Bone marrow (tissue), 2 donors: Measurements from ENCODE around the gene FAM117A.
A peak's percentile ranks its signal among the peaks of the same experiment; 100 is the strongest.
"Not testable (repeated sequence)": the region's sequence is repeated elsewhere in the genome, so short reads cannot be mapped to it uniquely, and the experiment has no call there.

ENCODE experiments used
- DNase-seq, 2 donors: peaks; one replicate each; lab custom pipeline; 2025; lab: John Stamatoyannopoulos, UW

FAM117A gene

DNA sequence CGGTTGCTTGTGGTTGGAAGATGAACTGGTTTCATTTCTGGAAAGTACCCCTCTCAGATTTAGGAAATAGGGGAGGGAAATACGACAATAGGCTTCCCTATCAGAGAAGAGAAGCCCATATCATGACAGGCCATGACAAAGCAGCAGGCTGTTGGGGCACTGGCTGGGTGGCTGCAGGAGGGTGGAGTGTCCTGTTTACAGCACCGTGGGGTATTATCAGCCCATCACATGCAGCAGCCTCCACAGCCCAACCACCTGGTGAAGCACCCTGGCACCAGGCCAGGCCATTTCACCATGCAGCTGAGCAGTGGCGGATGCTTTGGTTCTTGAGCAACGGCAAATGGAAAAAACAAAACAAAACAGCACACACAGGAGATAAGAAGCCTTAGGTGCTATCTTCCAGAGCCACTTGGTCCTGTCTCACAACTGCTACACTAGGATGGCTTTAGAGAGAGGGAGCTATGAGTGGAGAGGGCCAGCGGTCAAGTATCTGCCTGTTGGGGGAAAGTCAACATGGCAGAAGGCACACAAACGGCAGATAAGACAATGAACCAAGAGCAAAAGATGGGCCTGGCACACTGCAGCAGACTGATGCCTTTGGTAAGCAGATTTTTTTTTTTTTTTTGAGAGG lies 24.2 kb downstream of the FAM117A start:
- DNase-seq: peak; percentile 50 to 94

DNA sequence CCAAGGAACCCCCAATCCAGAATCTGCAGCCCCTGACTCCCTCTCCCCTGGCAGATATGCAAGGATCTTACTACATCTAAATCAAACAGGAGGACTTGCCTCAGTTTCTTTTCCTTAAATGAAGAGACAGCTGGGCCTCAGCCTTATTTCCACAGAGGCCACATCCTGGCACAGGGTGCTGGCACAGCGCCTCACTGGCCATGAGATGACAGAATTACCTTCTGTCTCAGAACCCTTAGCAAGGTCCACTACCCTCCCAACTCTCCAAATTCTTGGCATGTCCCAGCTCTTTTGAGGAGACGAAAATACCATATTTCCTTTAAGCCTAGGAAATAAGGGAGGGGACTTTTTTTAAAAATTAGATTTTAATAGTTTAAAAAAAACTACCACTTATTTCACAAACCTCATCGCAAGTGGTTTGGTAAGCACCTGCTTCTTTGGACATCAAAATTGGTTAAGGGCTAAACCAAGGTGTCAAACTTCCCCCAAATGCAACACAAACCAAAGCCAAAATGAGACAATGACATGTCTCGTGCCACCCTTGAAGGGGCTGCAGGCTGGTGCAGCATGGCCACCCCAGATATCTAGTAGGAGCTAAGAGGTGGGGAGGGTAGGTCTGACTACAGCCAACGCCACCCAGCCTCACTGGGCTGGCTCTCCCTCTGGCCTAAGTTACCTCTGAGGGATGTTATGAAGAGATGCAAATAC lies 25.3 kb downstream of the FAM117A start:
- no peak for DNase-seq

GRCh38 chr17:49734515-49735490 lies 29.1 kb downstream of the FAM117A start:
- DNase-seq: no peak

GRCh38 chr17:49731435-49731831 lies 32.5 kb downstream of the FAM117A start:
- no peak for DNase-seq

GRCh38 chr17:49730785-49731434 lies 33.0 kb downstream of the FAM117A start:
- DNase-seq: no peak

DNA sequence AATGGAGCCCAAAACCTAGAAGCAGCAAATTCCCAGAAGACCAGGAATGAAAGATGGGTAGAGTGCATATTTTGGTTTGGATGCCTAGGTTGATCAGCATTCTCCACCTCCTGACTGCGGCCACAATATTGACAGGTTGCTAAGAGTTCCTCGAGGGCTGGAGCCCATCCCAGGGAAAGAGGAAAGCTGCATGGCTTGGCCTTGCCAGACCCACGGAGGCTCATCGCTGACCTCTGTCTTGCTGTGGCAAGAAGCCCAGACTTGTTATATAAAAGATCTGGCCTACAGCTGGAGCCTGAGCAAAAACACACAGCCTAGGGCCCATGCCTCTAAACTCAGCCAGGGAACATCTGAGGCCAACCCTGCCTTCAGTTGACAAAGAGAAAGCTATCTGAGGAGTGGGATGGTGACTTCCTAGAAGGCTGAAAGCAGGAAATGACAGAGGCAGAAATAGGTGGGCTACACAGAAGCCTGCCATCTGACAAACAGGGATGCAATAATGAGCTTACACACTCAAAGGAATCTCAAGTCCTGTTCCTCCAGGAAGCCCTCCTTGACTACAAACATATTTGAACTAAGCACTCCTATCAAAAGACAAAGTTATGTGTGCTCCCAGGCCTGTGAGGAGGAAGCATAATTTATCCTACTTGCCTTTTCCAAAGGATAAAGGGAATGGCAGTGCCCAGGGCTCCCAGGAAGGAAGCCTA lies 33.7 kb downstream of the FAM117A start:
- DNase-seq: no peak

DNA sequence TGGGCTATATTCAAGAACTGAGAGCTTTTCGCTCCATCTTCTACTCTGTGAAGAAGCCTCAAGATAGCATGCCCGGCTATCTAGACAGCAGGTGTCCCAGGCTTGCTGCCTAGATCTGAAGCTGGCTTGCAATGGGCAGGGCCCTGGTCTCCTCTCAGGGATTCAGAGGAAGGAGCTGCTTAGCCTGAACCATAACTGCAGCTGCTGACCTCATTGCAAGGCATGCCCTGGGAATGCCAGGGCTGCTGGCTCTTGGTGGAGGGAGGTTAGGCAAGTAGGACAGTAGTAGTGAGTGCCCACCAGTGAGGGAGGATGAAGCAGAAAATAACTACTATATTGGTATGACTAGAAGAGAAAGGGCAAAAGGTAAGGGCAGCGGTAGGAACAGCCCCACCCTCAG lies 34.9 kb downstream of the FAM117A start:
- no peak for DNase-seq

GRCh38 chr17:49728425-49728824 lies 35.5 kb downstream of the FAM117A start:
- no peak for DNase-seq

- no peak for DNase-seq
Observed at GRCh38 chr17:49727380-49727779, 36.6 kb downstream of the FAM117A start.

GRCh38 chr17:49725452-49726130 lies 38.3 kb downstream of the FAM117A start:
- DNase-seq: no peak

GRCh38 chr17:49724552-49724951 lies 39.4 kb downstream of the FAM117A start:
- not testable (repeated sequence) for DNase-seq

GRCh38 chr17:49723423-49723822 lies 40.5 kb downstream of the FAM117A start:
- no peak for DNase-seq

DNA sequence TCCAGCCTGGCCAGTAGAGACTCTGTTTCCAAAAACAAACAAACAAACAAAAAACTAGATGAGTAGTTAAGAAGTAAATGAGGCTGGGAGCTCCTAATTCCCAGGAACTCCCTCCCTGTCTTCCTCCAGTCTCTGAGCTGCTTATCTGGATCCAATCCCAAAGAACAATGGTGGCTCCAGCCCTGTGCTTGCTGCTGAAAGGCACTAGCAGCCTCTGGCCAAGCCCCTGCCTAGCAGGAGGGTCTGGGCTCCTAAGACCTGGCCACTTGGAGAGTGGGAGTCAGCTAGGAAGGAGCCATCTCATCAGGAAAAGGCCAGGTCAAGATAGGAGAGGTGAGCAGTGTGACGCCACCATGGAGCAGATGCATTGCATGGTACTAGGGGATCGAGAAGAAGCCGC lies 41.9 kb downstream of the FAM117A start:
- no peak for DNase-seq

GRCh38 chr17:49717371-49717861 lies 46.5 kb downstream of the FAM117A start:
- no peak for DNase-seq

DNA sequence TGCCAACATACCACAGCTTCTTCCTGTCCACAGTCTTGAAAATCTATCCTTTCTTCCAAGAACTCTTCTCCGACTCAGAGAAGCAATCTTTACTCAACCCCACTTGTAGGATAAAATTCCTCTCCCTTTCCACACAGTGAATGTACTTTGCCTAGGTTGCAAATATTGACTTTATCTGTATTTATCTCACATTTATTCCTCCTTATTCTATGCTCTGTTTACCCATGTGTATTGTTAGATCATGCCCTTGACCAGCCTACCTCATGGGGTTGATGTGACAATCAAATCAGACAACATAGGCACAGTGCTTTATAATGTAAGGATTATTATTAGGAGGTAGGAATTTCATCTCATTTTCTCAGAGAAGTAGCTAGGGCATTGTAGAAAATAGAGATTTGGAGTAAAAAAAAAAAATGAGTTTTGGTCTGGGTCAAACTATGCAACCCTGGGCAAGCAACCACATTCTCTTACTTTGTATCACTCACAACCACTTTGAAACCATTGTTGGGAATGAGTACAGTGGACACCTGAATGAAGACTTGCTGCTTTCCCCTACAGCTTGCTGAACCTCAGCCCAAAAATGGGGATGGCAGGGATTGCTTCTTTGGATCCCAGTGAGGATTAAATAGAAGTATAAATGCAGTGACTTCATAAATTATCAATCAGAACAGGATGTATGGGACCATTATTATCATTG lies 47.1 kb downstream of the FAM117A start:
- no peak for DNase-seq

DNA sequence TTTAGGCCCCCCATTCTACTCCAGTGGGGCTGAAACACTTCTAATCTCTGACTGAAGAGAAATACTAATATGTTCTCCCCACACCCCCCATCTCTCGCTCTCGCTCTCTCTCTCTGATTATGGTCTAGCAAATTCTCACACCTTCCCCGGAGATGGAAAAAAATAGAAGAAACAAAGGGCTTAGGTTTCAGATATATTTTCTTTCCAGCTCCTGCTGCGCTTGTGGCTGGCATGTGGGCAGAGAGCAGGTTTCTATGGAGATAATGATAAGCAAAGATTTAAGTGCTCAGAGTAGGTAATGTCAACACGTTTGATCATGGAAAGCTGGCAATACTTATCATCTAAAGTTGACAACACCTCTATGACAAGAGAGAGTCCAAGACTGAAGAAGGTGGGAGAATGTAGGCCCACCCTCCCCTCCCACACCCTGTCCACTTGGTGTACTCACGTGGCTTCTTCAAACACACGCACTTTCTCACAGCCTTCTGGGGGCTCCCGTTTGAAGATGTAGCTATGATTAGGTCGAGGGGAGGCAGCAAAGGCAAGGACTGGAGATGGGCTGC lies 48.1 kb downstream of the FAM117A start:
- DNase-seq: no peak

GRCh38 chr17:49715216-49715615 lies 48.7 kb downstream of the FAM117A start:
- peak in 1 of 2 donors; percentile 28 for DNase-seq

DNA sequence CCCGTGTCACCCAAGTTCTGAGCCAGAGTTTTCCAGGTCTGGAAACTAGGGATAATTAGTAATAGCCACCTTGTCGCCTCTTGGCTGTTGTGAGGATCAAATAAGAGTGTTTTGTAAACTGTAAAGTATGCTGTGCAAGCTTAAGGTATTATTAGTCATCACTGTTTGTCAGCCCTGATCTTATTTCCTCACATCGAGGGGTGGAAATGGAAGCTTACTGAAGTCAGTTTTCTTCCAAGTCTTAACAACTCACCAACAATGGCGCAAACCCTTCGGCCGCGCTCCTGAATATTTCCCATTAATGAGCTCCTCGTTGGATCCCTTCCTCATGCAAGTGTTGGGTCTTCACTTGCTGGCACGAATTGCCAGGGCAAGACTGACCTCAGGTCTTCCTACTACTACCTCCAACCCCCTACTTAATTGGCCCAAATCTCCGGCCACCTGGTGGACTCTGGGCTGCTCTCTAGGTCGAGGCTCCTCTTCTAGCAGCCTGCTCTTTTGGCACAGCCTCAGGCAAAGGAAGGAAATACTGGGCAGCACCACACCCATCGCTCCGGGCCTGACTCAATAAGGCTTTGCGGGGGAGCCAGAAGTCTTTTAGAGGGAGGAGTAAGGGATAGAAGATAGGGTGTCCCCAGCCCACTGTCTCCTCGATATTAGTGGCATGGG lies 55.3 kb downstream of the FAM117A start:
- DNase-seq: no peak
